Measurements from ENCODE around the gene BEND6. TPM values are rescaled to one million over a fixed set of nuclear protein-coding genes. Genes with fewer than 3 reads are reported as not detected.

BEND6 gene
- polyA plus RNA-seq, 1 of the 3 experiments (the other 2 are of a cell fraction), result 6.9 TPM

DNA sequence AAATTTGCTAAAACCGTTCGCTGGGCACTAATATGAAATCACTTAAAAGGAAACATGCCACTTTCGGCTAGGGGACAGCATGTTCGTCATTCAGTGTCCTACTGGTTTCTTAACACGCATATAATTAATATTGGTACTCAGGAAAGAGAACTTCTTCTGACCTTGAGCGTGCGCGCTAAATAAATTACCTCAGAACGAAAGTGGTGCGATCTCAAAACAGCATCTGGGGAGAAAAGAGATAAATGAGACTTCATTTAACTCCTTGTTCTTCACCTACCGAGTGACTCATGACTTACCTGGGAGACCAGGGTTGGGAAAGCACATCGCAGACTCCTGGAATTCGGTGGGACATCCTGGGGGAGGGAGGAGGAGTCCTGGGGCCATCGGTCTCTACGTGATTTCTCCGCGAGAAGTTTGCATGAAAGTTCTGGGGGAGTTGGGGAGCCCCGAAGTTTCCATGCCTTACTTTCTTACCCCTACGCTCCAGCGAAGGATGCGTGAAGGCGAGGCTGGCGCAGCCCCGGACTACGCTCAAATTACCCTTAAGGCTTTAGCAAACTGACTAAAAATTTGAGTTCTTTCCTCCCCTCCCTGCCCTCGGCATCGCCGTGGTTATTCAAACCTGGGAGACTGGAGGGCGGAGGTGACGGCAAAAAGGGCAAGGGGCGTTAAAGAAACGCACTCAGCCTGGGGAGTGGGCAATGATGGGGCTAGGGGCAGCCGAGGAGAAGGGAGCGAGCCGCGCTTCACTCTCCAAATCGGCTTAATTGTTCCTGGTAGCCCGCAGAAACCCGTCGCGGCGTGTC lies 1.1 kb upstream of the BEND6 start:
- TF ChIP-seq POLR2AphosphoS5 (IDR thresholded peaks at IDR 0.05; ENCODE audit: low read depth, low read length) (no peak), SIN3A (IDR thresholded peaks at IDR 0.05; ENCODE audit: borderline replicate concordance, low read depth, low read length) (0 out of 2 replicates have a peak, but pooled peaks have one; percentile 30), RXRA (IDR thresholded peaks at IDR 0.05; ENCODE audit: borderline replicate concordance, low read depth) (0 out of 2 replicates have a peak, but pooled peaks have one; percentile 6), YY1 (IDR thresholded peaks at IDR 0.05; ENCODE audit: low read depth) (no peak), GABPA (IDR thresholded peaks at IDR 0.05; ENCODE audit: low read depth) (no peak), ELF1 (IDR thresholded peaks at IDR 0.05) (no peak), RAD21 (IDR thresholded peaks at IDR 0.05; ENCODE audit: low read length) (no peak), TCF12 (IDR thresholded peaks at IDR 0.05) (no peak)
- TF ChIP-seq, protein P1, sequence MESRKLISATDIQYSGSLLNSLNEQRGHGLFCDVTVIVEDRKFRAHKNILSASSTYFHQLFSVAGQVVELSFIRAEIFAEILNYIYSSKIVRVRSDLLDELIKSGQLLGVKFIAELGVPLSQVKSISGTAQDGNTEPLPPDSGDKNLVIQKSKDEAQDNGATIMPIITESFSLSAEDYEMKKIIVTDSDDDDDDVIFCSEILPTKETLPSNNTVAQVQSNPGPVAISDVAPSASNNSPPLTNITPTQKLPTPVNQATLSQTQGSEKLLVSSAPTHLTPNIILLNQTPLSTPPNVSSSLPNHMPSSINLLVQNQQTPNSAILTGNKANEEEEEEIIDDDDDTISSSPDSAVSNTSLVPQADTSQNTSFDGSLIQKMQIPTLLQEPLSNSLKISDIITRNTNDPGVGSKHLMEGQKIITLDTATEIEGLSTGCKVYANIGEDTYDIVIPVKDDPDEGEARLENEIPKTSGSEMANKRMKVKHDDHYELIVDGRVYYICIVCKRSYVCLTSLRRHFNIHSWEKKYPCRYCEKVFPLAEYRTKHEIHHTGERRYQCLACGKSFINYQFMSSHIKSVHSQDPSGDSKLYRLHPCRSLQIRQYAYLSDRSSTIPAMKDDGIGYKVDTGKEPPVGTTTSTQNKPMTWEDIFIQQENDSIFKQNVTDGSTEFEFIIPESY (IDR thresholded peaks at IDR 0.05; ENCODE audit: borderline replicate concordance, low read depth), result no peak
- TF ChIP-seq, protein P2, sequence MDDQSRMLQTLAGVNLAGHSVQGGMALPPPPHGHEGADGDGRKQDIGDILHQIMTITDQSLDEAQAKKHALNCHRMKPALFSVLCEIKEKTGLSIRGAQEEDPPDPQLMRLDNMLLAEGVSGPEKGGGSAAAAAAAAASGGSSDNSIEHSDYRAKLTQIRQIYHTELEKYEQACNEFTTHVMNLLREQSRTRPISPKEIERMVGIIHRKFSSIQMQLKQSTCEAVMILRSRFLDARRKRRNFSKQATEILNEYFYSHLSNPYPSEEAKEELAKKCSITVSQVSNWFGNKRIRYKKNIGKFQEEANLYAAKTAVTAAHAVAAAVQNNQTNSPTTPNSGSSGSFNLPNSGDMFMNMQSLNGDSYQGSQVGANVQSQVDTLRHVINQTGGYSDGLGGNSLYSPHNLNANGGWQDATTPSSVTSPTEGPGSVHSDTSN (IDR thresholded peaks at IDR 0.05), result no peak
- TF ChIP-seq, protein P3, sequence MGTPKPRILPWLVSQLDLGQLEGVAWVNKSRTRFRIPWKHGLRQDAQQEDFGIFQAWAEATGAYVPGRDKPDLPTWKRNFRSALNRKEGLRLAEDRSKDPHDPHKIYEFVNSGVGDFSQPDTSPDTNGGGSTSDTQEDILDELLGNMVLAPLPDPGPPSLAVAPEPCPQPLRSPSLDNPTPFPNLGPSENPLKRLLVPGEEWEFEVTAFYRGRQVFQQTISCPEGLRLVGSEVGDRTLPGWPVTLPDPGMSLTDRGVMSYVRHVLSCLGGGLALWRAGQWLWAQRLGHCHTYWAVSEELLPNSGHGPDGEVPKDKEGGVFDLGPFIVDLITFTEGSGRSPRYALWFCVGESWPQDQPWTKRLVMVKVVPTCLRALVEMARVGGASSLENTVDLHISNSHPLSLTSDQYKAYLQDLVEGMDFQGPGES (IDR thresholded peaks at IDR 0.05; ENCODE audit: low read depth, low read length), result no peak
- Histone ChIP-seq H3K9me2 (no peaks in the 10 kb centered on the region), H2AFZ (ENCODE audit: low read depth) (peak overlapping the region; percentile 79), H3K36me3 (replicated peaks in 1 of 2; ENCODE audit: control insufficient read depth in 1 of 2, insufficient read depth in 2 of 2, low read length in 1 of 2) (peaks cover 24 to 38% of the 10 kb centered on the region in 2 experiments), H3K27ac (ENCODE audit: low read depth in 2 of 2, low read length in 1 of 2) (peak overlapping the region; percentile 76 to 92), H3F3A (replicated peaks; ENCODE audit: insufficient read depth) (peaks cover 40% of the 10 kb centered on the region), H3K9ac (peak overlapping the region; percentile 95), H3K4me3 (ENCODE audit: low read depth in 2 of 2, low read length in 1 of 2) (peak overlapping the region; percentile 92 to 93), H3K4me1 (ENCODE audit: control insufficient read depth in 1 of 2, insufficient read depth in 2 of 2, low read depth in 1 of 2, low read length in 1 of 2) (peaks cover 7 to 53% of the 10 kb centered on the region in 2 experiments), H3K4me2 (peak overlapping the region; percentile 88), H3K9me3 (no peaks in the 10 kb centered on the region), H3K27me3 (ENCODE audit: insufficient read depth) (no peaks in the 10 kb centered on the region), H3K79me2 (ENCODE audit: insufficient read depth) (peaks cover 60% of the 10 kb centered on the region), H4K20me1 (ENCODE audit: insufficient read depth) (no peaks in the 10 kb centered on the region; the same call in 1 of the 2 replicates)
- 9% methylated on average over 39 of the region's 42 CpGs for WGBS (ENCODE audit: low lambda C conversion rate)
- POLR2A ChIA-PET, result no interaction called here
- peak; percentile 29 for DNase-seq
- CTCF ChIA-PET, result interaction anchor here (1.8 to 2.6 kb wide), 2 partner anchors 33 to 49 kb away, joined by 6 to 11 read pairs; no protein-coding TSS in a partner anchor
